ENCODE results near the gene ANK3.

The ANK3 gene

DNA sequence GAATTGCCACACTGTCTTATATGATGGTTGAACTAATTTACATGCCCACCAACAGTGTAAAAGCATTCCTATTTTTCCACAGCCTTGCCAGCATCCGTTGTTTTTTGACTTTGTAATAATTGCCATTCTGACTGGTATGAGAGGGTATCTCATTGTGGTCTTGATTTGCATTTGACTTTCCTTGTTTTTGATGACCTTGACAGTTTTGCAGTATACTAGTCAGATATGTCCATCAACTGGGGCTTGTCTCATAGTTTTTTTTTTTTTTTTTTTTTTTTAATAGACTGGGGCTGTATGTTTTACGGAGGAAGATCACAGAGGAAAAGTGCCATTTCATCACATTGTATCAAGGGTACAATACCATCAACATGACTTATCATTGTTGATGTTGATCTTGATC is 220.6 kb downstream of the ANK3 start:
- no peak for DNase-seq

GRCh38 chr10:60167050-60167449 is 222.6 kb downstream of the ANK3 start:
- no peak for DNase-seq

DNA sequence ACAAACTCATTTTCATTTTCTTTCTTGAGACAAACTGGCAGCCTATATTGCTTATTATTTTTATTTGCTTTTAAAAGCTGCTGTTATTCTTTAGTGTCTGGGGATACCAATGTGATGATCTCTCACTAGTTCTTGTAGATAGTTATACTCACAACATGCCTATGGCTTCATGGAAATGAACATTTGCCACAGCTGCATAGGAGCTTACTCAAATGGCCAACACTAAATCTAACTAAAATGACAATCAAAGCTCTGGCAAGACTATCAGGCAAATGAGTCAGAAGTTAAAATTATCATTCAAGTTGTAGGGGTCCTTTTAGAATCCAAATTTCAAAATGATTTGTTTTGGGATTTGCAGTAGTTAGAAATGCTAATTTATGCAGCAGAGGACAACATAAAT is 225.9 kb downstream of the ANK3 start:
- no peak for DNase-seq

DNA sequence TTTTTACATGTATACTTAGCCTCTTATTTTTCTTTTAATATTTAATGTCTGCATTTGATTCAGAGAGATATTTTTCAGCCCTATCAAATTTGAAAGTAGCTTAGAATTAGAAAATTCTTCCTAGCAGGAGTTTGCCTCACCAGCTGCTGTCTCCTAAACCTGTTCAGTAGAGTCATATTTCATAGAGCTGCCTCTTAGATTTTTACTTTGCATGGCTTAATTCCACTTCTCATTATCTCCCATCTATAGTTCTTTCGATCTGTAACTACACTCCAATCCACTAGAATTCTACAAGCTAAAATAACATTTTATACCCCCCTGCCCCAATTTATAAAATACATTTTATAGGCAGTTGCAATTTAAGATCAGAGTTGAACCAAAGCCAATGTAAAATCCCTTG is 227.0 kb downstream of the ANK3 start:
- DNase-seq, result no peak

GRCh38 chr10:60155943-60156683 is 233.6 kb downstream of the ANK3 start:
- DNase-seq, result no peak

- no peak for DNase-seq
Observed at GRCh38 chr10:60155099-60155877, 234.4 kb downstream of the ANK3 start.

DNA sequence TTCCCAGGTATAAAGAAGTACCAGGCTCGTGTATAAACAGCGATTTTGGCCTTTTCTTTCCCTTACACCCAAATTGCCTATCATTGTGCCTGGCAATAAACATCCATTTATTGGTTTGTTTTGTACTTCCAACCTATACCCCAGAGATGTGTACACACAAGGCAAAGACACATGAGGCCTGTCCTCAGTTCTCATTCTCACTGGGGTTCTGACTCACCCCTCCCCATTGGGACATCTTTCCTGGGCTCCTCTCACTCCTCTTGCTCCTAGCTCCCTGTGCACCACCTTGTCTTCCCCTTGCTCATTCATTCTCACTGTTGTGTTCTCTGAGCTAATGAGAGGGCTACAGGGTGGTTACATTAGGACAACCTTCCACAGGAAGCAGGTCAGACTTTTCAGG is 240.7 kb downstream of the ANK3 start:
- no peak for DNase-seq

GRCh38 chr10:60148266-60148840 is 241.3 kb downstream of the ANK3 start:
- DNase-seq, result no peak

- no peak for DNase-seq
Observed at GRCh38 chr10:60147576-60148265, 242.0 kb downstream of the ANK3 start.

DNA sequence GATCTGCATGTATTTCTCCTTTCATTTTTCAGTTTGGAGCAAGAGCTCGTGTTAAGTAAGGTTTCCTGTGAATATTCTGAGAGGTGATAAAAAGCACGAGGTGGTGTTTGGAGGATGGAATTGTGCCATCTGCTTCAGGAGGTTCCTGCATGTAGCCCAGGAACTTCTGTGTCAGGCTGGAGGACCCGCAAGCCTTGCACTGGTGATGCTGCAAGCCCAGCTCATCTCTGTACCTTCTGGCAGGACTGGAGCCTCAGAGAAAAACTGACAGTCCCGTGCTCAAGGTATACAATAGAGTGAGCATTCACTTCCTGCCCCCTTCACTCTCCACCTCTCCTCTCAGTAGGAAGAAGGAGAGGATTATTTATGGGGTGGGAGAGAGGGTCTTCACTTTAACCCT is 242.7 kb downstream of the ANK3 start:
- no peak for DNase-seq

GRCh38 chr10:60144099-60144498 is 245.6 kb downstream of the ANK3 start:
- DNase-seq, result no peak

DNA sequence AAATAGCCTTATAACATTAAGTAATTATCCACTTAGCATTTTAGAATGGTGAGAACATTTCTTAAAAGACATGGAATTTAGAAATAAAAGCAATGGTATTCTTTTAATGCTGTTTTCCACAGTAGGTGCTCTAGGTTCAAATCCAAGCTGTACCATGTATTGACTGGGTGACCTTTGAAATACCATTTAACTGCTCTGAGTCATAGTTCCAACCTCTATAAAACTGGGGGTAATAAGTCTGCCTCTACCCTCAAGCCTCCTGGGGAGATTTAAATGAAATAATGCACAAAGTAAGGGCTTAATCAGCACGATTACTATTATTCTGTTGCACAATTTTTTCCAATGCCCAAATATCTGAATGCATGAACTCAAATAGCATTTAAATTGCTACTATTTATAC is 246.9 kb downstream of the ANK3 start:
- DNase-seq, result no peak

- DNase-seq, result no peak
Observed at GRCh38 chr10:60141896-60142559, 247.6 kb downstream of the ANK3 start.

- DNase-seq, result no peak
Observed at GRCh38 chr10:60140651-60141632, 248.7 kb downstream of the ANK3 start.

DNA sequence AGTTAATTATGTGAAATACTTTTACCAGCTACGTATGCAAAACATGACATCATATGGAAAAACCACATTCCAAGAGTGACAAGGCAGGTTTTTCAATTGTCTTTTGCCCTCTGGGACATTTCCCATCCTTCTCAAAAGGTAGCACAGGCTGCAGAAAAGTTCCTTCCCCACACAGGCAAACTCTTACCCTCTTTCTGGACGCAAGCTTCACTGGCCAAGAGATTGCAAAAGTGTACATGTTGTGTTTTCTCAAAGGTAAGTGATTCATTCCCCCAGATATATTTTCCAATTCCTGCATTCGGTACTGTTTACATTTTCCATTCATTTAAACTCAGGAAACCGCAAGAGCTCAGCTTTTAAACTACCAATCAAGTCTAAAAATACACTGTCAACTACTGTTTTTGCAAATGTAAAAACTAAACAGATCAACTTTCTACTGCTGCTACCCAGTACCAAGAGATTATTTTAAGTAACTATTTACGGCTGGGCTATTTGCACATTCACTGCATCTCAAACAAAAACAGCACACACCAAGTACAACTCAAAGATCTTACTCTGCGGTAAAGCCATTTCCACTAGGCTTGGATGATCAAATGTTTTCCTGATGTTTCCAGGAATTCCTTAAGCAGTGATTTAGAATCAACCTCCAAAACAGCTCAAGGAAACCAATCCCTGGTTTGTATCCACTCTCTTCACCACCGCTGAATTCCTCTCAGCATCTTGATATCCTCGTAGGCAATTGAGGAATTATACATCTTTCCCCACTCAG is 249.7 kb downstream of the ANK3 start:
- no peak for DNase-seq

GRCh38 chr10:60139290-60139689 is 250.4 kb downstream of the ANK3 start:
- DNase-seq, result no peak

GRCh38 chr10:60138842-60139241 is 250.8 kb downstream of the ANK3 start:
- no peak for DNase-seq

GRCh38 chr10:60138026-60138425 is 251.6 kb downstream of the ANK3 start:
- no peak for DNase-seq

DNA sequence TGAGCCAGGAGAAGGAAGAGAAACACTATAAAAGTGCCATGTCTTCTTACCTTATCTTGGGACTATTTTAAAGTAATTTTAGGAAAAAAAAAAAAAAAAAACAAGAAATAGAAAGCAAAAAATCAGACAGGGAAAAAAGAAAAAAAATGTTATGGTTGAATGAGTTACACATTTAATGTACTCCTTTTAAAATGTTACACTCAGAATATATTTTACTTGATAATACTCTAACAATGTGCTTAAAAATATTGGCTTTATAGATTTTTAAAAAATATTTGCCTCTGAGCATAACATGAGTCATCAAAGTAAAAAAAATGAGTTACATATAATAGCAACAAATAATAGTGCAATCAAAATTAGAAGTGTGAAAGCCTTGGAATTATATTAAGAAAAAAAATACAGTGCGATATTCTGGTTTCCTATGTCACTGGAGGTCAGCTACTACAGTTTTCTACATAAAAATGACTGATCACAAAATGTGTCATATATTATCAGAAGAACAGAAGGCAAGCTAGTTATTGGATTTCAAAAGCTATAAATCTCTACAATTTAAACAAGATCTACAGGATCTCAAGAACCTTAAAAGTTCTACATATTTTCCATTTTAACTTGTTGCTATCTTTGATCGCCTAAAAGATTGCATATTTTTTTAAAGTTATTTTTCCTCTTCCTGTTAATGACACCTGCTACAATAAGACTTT is 252.2 kb downstream of the ANK3 start:
- no peak for DNase-seq

GRCh38 chr10:60135020-60135419 is 254.7 kb downstream of the ANK3 start:
- no peak for DNase-seq
